ENCODE measurements around the gene TRPM2. TPM values are rescaled to one million over a fixed set of nuclear protein-coding genes. Genes with fewer than 3 reads are reported as not detected.
"Not testable (repeated sequence)": the region's sequence is repeated elsewhere in the genome, so short reads cannot be mapped to it uniquely, and the experiment has no call there.

The TRPM2 gene
- total RNA-seq, 1 donor from 2014 or later = 3.2 TPM

DNA sequence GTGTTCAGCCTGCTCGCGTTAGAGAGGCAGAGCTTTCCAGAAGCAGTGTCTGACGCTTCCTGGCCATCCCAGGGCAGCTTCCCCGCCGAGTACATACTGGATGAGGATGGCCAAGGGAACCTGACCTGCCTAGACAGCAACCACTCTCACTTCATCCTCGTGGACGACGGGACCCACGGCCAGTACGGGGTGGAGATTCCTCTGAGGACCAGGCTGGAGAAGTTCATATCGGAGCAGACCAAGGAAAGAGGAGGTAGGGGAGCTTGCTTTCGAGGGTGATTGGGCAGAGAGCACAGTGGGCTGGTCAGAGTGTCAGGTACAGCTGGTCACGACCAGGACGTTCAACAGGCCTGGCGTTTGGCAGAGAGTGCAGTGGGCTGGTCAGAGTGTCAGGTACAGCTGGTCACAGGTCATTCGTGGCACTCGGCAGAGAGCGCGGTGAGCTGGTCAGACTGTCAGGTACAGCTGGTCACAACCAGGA is 22.4 kb downstream of the TRPM2 start:
- DNase-seq = no peak

DNA sequence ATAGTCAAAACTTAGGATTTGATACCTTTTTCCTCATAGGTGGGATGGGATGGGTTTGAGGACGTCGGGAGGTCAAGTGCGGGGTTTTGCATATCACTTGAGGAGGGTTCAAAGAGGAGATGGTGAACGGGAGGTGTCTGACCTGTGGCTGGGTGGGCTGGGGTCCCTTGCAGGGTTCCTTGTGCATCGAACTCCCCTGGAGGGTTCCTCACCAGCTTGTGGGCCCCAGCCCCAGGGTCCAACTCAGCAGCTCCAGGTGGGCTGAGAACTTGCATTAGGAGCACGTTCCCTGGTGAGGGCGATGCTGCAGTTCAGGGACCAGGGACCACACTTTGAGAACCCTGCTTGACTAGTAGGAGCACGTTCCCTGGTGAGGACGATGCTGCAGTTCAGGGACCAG is 23.2 kb downstream of the TRPM2 start:
- no peak for DNase-seq

DNA sequence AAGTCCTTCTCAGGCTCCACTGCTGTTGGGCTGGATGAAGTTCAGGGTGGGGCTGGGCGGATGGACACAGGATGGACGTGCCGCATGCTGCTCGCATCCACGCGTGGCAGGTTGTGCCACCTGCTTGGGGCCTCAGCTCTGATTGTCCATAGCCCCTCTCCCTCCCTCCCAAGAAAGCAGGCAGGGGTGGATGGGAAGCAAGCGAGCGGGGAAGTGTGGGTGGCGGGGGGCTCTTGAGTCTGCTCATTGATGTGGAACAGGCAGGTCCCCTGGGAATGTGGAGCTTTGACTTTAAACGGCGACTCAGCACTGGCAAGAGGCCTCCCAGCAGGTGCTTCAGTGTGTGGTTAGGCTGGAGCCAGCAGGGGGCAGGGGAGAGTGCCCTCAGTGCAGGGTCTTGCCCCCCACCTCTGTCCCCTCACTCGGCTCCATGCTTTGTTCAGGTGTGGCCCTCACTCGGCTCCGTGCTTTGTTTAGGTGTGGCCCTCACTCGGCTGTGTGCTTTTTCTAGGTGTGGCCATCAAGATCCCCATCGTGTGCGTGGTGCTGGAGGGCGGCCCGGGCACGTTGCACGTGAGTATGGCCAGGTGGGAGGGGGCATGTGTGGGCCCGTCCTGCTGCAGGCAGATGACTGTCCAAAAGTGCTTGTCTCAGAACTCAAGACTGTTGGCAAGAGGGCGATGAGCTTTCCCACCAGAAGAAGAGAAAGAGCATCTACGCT is 23.9 kb downstream of the TRPM2 start:
- DNase-seq = no peak

DNA sequence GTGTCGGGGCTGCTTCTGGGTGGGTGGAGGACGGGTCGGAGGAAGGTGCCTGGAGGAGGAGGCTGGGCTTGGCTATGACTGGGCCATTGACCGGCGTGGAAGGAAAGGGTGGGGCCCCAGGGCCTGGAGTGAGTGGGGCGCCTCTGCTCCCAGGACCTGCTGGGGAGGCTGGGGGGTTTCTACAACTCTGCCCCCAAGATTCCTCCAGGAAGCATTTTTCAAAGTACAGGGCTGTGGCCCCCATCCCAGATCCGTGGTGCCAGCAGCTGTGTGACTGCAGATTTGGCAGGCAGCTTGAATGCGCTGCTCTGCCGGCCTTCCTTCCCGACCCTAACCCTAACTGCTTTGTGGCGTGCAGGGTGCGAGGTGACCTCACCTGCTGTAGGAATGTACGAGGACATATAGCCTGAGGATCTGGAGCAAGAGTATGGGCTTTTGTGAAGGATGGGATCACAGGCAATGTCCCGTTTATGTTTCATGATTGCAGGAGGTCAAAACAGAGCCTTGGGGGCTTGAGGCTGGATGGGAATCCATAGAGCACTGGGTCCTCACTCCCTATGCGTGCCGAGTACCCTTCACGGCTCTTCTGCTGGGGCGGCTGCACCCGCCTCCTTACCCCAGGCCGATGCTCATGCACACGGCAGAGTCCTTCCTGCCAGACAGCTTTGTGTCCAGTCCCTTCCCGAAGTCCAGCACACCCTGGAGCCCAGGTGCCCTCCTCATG is 24.7 kb downstream of the TRPM2 start:
- no peak for DNase-seq

DNA sequence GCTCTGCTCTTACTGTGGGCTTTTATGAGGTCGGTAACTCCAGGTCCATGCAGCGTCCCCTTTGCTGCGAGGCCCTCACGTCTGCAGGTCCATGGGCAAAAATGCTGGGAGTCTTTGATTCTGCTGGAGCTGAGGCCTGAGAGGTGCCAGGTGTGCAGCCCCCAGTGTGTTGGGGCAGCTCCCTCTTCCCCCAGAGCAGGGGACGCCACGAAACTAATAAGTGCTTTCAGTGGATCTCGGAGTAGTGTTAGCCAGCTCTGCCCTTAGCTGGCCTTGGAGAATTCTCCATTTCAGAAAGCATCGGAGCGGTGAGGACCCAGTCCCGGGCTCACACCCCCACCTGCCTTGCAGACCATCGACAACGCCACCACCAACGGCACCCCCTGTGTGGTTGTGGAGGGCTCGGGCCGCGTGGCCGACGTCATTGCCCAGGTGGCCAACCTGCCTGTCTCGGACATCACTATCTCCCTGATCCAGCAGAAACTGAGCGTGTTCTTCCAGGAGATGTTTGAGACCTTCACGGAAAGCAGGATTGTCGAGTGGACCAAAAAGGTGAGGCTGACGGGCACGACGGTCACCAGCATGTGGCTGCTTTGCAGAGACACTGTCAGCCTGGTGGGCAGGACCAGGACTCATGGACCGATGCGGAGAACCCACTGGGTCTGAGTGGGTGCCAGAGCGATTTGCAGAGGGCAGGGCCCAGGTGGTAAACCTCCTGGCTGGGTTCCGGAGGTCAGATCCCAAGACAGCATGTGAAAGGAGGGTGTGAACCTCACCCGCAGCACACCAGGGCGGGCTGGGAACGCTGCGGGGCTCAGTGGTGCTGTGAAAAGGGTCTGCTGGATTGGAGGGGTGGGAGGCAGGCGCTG is 25.5 kb downstream of the TRPM2 start:
- no peak for DNase-seq

DNA sequence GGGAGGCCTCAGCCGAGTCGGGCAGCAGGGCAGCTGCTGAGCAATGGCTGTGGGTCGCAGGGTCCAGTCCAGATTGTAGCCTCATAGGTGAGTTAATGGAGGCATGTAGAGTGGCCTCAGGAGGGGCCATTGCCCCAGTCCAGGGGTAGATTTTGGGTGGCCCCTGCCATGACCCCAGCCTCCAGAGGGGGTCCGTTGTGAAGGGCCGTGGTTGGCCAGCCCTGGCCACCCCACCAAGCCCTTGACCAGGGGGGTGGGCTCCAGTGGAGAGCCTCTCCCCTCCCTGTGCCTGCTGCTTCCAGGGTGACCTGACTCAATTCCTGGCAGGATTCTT is 26.1 kb downstream of the TRPM2 start:
- no peak for DNase-seq

DNA sequence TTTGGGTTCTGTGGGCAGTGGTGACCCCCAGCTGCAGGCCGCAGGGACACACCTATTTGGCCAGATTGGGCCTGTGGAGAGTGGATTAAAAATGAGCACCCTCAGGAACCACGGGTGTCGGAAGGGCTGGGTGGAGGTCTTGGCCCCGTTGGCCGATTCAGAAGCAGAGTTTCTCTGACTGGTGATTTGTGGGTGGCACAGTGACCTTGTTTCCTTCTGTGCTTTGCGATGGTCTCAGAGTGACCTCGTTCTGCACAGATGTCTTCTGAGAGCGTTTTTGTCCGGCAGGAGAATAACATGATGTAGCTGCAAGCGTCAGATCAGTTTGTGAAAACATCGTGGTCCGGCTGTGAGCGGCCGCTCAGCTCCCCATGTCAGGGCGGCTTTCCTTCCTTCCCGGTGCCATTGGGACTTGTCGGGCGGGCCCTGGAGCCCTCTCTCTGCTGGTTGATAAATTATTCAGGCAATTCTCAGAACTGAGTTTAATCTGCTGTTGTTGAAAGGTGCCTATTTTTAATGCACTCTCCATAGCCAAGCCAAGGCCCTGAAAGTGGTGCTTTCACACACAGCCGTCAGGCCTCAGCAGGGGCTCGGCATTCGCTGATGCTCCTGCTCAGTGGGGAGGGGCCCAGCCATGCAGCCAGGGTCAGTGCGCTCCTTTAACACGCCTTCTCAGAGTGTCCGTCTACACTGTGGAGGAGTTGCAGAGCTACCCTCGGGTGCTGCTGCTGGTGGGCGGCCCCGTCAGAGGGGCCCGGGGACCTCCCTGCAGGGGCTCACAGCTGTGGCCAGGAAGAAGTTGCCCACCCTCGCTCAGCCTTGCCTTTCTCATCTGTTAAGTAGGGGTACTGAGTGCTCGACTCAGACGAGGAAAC is 26.8 kb downstream of the TRPM2 start:
- no peak for DNase-seq

DNA sequence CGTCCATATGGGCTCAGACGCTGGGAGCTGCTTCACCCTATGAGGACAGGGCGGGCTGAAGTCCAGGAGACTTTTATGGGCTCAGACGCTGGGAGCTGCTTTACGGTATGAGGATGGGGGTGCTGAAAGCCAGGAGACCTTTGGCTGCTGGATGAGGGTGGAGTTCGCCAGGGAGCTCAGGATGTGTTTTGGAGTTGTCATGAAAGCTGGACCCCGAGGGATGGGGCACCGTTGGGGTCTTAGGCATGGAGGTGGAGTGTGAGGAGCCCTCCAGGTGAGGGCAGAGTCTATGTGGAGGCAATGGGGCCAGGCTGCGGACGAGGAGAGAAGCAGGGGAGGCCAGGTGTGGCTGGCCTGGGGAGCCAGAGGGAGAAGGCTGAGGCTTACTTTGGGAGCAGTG is 27.5 kb downstream of the TRPM2 start:
- no peak for DNase-seq

DNA sequence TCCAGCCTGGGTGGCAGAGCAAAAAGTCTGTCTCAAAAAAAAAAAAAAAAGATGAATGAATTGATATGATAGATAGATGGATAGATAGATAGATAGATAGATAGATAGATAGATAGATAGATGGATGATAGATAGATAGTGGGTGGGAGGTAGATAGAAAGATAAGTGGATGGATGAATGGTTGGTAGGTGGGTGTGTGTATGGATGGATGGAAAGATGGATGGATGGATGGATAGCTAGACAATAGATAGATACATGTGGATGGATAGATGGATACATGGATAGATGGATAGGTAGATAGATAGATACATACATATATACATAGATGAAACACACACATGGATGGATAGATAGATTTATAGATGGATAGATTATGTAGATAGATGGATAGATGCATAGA is 28.5 kb downstream of the TRPM2 start:
- no peak for DNase-seq

DNA sequence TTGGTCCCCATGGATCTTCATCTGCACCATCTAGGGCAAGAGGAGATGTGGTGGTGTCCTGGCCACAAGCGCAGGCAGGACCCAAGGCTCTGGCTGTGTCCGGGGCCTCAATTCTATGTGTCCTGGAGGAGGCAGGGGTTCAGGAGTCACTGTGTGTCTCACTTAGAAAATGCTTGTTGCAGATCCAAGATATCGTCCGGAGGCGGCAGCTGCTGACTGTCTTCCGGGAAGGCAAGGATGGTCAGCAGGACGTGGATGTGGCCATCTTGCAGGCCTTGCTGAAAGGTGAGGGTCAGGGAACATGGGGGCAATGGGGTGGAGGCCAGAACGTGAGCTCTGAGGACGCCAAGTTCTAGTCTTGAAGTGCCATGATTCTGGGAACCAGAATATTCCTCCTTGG is 29.1 kb downstream of the TRPM2 start:
- no peak for DNase-seq

DNA sequence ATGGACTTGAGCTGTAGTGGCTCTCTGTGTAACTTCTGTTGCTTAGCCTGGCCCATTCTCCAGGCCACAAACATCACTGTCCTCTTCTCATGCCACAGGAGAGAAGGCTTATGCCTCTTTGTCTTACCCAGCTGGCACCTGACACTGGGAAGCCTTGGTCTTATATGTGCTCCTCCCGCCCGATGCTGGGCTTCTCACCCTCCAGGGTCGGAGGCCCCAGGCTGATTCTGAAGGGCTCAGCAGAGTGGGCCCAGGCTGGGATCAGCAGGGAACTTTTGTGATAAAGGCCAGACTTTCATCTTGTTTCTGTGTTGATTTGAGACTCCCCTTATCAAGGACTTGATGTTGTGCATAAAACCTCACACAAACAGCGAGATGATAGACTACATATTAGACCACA is 29.8 kb downstream of the TRPM2 start:
- DNase-seq = no peak

DNA sequence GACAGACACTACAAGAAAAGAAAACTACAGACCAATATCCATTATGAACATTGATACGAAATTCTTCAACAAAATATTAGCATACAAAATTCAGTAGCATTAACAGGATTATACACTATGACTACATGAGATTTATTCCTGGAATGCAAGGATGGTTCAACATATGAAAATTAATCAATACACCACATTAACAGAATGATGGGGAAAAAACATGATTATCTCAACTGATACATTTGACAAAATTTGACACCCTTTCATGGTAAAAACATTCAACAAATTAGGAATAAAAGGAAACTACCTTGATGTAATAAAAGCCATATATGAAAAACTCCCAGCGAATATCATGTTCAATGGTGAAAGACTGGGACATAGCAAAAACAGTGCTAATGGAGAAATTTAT is 31.5 kb downstream of the TRPM2 start:
- no peak for DNase-seq

DNA sequence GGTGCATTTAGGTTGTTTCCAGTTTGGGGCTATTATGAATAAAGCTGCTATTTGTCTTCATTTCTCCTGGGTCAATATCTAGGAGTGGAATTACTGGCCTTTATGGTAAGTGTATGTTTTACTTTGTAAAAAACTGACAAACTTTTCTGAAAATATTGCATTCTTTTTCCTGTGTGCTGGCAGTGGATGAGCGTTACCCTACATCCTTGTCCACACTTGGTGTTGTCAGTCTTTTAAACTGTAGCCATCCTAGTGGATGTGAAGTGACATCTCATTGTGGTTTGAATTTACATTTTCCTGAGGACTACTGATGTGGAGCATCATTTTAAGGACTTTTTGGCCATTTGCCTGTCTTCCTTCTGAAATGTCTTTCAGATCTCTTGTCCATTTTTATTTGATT is 35.9 kb downstream of the TRPM2 start:
- DNase-seq = no peak

DNA sequence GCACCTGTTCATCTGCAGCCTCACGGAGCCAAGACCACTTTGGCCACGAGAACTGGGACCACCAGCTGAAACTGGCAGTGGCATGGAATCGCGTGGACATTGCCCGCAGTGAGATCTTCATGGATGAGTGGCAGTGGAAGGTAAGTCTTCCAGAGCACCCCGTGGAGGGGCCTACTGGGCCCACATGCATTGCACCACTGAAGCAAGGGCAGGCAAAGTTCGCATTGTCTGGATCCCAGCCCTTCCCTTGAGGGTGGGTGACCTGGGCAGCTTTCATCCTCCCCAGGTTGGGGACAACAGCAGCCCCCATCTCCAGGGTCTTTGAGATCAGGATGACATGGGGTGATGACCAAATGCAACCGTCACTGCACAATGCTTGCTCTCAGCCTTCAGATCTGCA is 37.5 kb downstream of the TRPM2 start:
- DNase-seq = no peak

DNA sequence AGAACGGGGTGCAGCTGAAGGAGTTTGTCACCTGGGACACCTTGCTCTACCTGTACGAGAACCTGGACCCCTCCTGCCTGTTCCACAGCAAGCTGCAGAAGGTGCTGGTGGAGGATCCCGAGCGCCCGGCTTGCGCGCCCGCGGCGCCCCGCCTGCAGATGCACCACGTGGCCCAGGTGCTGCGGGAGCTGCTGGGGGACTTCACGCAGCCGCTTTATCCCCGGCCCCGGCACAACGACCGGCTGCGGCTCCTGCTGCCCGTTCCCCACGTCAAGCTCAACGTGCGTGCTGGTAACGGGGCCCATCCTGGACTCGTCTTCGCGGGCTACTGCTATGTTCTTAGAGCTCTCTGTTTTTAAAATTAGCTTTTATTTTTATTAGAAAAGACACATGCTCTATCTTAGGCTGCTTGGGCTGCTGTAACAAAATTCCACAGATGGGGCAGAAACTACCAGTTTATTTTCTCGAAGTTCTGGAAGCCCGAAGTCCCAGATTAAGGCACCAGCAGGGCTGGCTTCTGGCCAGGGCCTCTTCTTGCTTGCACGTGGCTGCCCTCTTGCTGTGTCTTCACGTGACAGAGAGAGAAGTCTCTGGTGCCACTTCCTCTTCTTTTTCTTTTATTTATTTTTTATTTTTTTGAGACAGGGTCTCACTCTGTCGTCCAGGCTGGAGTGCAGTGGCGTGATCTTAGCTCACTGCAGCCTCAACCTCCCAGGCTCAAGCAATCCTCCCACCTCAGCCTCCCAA is 38.1 kb downstream of the TRPM2 start:
- no peak for DNase-seq

DNA sequence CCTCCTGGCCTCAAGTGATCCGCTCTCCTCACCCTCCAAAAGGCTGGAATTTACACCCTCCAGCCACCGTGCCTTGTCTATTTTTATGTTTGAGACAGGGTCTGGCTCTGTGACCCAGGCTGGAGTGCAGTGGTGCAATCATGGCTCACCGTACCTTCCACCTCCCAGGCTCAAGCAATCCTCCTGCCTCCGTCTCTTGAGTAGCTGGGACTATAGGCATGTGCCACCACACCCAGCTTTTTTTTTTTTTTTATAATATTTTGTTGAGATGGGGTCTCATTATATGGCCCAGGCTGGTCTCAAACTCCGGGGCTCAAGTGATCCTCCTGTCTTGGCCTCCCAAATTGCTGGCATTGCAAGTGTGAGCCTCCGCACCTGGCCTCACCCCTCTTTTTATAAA is 38.8 kb downstream of the TRPM2 start:
- no peak for DNase-seq

DNA sequence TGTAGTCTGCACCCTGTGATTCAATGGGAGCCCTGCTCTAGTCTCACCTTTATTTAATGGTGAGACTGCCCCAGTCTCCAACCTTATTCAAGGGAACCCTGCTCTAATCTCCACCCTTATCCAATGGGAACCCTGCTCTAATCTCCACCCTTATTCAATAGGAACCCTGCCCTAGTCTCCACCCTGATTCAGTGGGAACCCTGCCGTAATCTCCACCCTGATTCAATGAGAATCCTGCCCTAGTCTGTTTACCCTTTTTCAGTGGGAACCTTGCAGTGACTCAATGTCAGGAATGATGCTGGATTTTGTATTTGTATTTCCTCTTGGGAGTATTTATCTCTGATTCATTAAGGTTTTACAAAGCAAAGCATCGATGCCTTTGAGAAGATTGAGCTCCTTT is 39.5 kb downstream of the TRPM2 start:
- no peak for DNase-seq

DNA sequence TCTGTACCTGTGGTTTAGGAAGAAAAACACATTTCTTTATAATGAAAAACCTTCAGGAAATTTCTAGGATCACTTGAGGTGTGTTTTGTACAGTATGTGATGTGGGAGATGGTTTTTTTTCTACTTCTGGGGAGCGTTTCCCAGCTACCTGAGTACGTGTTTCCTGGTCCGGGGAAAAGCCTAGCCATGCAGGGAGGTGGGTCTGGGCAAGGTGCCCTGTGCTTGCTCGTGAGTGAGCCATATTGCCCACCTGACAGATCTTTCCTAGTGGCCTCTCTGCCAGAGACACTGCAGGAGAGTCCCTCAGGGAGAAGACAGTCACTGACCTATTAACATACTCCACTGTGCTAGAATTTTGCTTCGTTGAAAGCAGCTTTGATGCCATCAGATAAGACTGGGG is 41.3 kb downstream of the TRPM2 start:
- DNase-seq = no peak

DNA sequence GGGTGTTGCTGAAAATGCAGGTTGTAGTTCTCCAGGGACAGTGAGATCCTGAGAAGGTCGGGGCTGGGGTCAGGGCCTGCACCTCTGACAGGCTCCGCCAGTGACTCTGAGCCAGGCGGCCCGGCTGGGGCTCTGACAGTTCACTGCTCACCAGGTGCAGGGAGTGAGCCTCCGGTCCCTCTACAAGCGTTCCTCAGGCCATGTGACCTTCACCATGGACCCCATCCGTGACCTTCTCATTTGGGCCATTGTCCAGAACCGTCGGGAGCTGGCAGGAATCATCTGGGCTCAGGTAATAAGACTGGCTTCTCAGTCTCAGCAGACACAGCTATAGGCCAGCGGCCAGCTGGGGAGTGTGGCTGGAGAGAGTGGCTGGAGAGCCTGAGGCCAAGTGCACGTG is 41.8 kb downstream of the TRPM2 start:
- no peak for DNase-seq

DNA sequence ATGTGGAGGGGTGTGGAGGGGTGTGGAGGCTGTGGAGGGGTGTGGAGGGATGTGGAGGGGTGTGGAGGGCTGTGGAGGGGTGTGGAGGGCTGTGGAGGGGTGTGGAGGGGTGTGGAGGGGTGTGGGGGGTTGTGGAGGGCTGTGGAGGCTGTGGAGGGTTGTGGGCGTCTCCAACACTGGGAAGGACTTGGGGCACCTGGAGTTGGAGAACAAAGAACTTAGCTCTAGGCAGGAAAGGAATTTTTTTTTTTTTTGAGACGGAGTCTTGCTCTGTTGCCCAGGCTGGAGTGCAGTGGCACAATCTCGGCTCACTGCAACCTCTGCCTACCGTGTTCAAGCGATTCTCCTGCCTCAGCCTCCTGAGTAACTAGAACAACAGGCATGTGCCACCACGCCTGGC is 43.4 kb downstream of the TRPM2 start:
- not testable (repeated sequence) for DNase-seq

DNA sequence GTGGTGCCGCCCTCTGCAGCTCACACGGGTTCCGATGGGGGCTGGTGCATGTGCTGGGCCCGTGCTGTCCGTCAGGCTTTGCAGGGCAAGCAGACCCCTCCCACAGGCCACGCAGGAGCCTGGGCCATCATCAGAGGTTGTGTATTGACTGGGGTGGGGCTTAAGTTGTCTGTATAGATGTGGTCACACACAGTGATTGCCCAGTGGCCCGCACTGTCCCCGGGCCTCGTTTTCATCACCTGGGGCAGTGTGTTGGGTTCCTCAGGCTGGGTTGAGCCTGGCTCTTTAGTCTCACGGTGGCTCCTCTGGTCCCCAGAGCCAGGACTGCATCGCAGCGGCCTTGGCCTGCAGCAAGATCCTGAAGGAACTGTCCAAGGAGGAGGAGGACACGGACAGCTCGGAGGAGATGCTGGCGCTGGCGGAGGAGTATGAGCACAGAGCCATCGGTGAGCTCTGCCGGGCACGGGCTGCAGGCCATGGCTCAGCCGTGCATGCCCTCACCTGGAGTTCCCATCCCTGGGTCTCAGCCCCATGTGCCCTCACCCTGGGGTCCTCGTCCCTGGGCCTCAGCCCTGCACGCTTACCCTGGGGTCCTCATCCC is 44.1 kb downstream of the TRPM2 start:
- DNase-seq = no peak
